ENCODE measurements around the gene IDH2.
"Not testable (repeated sequence)": the region's sequence is repeated elsewhere in the genome, so short reads cannot be mapped to it uniquely, and the experiment has no call there.

The IDH2 gene

GRCh38 chr15:90114451-90114901 lies 12.2 kb upstream of the IDH2 start:
- DNase-seq (ENCODE audit: low spot score), result no peak

GRCh38 chr15:90113166-90113565 lies 10.9 kb upstream of the IDH2 start:
- DNase-seq (ENCODE audit: low spot score), result no peak

GRCh38 chr15:90109163-90109751 lies 7.0 kb upstream of the IDH2 start:
- DNase-seq (ENCODE audit: low spot score), result not testable (repeated sequence)

DNA sequence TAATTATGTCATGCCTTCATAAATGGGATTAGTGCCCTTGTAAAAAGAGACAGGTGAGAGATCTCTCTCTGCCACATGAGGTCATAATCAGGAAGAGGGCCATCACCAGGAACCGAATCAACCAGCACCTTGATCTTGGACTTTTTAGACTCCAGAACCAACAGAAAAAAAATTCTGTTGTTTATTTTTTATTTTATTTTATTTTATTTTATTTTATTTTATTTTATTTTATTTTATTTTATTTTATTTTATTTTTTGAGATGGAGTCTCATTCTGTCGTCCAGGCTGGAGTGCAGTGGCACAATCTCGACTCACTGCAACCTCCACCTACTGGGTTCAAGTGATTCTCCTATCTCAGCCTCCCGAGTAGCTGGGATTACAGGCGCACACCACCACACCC lies 5.8 kb upstream of the IDH2 start:
- not testable (repeated sequence) for DNase-seq (ENCODE audit: low spot score)

DNA sequence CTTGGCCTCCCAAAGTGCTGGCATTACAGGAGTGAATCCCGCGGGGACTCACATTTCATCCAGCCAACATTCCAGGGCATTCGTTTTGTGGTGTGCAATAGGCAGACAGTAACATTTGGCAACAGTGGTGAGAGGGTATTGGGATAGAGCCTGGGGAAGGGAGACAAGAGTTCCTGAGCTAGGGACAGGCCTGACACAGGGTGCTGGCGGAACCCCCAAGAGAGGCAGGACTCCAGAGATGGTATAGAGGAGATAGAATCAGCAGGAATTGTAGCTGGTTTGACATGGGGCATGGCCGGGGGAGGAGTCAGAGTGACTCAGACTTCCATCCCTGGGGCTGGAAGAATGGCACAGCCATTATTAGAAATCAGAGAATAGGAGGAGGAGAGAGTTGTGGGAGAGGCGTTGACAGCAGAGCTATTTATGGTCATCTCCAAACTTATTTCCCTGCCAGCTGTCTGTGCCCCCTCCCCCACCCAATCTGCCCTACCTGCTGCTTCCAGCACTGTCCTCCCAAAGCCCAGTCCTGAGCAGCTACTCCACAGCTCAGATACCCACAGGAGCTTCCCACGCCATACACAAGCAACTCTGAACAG lies 4.4 kb upstream of the IDH2 start:
- no peak for DNase-seq (ENCODE audit: low spot score)

- DNase-seq (ENCODE audit: low spot score), result no peak
Measured at GRCh38 chr15:90105521-90105920, 3.3 kb upstream of the IDH2 start.

DNA sequence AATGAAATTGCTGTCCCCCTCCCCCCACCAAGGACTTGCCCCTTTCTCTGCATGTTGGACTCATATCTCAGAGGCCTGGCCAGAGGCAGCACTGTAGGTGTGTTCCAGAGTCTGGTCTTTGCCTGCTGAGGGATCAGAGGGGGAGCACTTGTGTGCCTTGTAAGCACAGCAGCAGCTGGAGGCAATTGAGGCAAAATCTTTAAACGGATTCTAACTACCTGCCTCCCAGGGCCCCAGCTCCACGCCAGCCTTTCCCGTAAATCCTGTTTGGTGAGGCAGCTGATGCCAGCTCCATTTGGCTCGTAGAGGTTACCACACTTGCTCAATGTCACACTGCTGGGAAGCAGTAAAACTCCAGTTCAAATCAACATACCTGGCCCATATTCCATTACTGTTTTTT lies 2.3 kb upstream of the IDH2 start:
- DNase-seq (ENCODE audit: low spot score), result no peak

GRCh38 chr15:90103701-90104329 lies 1.5 kb upstream of the IDH2 start:
- no peak for DNase-seq (ENCODE audit: low spot score)

DNA sequence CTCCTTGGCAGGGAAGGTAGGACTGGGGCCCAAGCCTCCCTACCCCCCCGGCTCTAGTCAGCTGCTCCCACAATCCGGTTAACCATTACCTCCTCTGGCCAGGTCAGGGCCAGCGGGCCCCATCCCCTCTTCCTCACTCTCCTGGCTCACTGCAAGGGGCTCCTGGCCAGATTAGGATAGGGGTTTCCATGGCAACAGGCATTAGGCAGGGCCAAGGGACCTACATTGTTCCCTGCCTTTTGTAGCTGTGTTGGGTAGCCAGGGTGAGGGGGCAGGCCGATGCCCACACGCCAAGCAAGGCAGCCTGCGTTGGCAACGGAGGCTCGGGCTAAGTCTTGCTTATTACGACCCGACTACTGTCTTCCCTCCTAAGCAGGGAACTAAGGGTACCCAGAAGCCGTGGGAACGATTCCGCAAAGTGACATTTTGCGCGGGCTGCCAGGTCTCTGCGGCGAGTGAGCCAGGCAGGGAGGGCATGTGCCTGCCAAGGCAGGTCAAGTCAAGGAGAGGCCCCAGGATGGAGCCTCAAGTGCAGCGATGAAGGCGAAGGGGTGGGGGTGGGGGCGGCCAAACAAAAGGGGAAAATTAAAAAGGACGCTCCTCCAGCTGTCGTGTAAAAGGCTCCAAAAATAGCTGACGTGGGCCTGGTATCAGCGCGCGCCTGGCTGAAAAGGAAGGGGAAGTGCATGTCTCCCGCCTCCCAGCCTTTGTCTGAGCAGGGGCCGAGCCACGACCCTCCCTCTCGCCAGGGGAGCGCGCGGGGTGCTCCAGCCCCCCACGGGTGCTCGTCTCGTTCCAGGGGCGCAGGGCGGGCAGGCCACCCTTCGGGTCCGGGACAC lies 919 bp downstream of the IDH2 start:
- DNase-seq (ENCODE audit: low spot score), result peak; percentile 17

- DNase-seq (ENCODE audit: low spot score), result peak; percentile 59
Measured at GRCh38 chr15:90099868-90100831, 2.1 kb downstream of the IDH2 start.

GRCh38 chr15:90099072-90099867 lies 3.0 kb downstream of the IDH2 start:
- no peak for DNase-seq (ENCODE audit: low spot score)

DNA sequence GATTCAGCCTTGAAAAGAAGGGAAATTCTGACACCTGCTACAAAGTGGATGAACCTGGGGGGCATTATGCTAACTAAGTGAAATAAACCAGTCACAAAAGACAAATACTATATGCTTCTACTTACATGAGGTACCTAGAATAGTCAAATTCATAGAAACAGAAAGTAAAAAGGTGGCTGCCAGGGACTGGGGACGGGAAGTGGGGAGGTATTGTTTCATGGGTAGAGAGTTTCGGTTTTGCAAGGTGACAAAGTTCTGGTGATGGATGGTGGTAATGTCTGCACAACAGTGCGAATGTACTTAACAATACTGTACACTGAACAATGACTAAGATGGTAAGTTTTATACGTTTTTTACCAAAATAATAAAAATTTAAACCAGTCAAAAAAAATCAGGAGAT lies 4.8 kb downstream of the IDH2 start:
- DNase-seq (ENCODE audit: low spot score), result no peak

GRCh38 chr15:90095521-90095959 lies 6.7 kb downstream of the IDH2 start:
- DNase-seq (ENCODE audit: low spot score), result no peak

DNA sequence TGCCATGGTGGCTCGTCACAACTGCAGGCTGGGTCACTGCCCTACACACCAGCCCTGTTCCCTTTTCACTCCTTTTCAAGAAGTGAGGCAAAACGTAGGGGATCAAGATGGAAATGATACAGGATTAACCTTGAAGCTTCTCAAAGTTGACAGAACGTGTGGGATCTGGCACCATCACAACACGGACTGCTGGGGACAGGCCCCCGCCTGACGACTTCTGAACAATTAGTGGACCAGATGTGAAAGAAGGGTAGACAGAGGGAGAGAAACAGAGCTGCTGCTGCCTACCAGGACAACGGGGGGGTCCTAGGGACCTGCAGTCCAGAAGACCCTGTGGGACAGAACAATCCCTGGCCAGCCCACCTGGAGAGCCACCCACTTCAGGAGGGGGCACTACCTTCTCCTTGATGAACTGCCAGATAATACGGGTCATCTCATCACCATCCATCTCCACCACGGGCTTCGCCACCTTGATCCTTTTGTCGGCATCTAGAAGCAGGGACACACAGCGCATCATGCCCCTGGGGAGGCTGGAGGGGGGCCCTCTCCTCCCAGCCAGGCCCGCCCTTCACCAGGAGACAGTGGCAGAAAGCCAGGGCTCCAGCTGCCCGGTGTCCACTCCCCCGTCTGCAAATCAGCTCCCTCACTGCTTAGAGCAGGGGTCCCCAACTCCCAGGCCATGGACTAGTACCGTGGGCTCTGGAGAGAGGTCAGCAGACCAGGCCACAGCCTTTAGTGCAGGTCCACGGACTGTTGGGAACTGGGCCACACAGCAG lies 10.9 kb downstream of the IDH2 start:
- DNase-seq (ENCODE audit: low spot score), result no peak

DNA sequence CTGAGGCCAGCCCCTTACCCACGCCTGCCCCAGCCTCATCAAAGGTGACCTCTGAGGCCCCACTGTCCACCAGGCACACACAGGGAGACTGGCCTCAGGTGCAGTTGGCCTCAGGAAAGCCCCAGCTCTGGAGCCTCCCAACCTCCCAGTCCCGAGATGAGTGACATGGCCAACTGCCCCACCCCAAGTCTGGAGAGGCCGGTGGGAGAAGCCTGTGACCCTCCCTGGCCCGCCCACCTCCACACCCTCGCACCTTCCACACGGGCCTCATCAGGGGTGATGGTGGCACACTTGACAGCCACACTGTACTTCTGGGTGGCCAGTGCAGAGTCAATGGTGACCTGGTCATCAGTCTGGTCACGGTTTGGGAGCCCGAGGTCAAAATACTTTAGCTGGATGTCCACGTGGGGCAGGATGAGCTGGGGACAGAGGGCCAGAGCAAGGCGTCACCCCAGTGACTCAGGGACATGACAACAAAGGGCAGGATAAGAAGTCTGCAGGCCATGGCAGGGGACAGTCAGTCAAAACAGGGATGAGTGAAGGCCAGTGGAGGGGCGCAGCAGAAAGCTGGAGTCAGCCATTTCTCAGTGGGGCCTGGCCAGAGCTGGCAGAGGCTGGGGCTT lies 11.9 kb downstream of the IDH2 start:
- DNase-seq (ENCODE audit: low spot score), result no peak

GRCh38 chr15:90087454-90088154 lies 14.7 kb downstream of the IDH2 start:
- no peak for DNase-seq (ENCODE audit: low spot score)

GRCh38 chr15:90086868-90087268 lies 15.4 kb downstream of the IDH2 start:
- DNase-seq (ENCODE audit: low spot score), result peak; percentile 17

- DNase-seq (ENCODE audit: low spot score), result no peak
Measured at GRCh38 chr15:90085565-90085964, 16.7 kb downstream of the IDH2 start.
